HG02678 (cell line): ENCODE measurements around the gene PBX1.

Experiments
- ATAC-seq: cut with Tn5 transposase; IDR thresholded peaks from one replicate; pipeline ENCODE4 v1.9.1; 2021; ENCODE audit warnings: mild to moderate bottlenecking, moderate library complexity; ENCODE audit not compliant: unreplicated experiment

The PBX1 gene

GRCh38 chr1:164563721-164564360, 4.9 kb downstream of the PBX1 start:
- ATAC-seq = no peak

DNA sequence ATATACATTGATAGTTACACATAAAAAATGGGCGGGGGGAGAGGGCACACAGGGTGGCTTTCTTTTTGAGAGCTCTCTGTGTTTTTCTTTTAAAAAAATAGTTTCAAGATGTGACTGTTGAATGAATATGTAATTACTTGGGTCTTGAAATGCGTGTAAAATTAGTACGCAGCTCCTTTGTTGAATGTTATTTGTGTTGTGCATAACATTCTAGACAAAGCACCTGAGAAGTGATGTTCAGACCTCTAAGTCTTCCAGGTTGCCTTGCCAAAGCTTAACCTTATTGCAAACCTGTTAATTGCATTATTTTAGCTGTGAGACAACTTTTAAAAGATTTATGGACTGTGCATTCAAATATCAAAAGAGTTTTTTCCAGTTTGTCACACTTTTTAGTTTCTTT, 5.4 kb downstream of the PBX1 start:
- ATAC-seq = no peak

- no peak for ATAC-seq
Observed at GRCh38 chr1:164565357-164565756, 6.4 kb downstream of the PBX1 start.

- ATAC-seq = no peak
Observed at GRCh38 chr1:164567774-164568173, 8.8 kb downstream of the PBX1 start.

GRCh38 chr1:164569241-164569640, 10.3 kb downstream of the PBX1 start:
- no peak for ATAC-seq

GRCh38 chr1:164569866-164570265, 10.9 kb downstream of the PBX1 start:
- no peak for ATAC-seq

- ATAC-seq = no peak
Observed at GRCh38 chr1:164571333-164571732, 12.3 kb downstream of the PBX1 start.

- ATAC-seq = no peak
Observed at GRCh38 chr1:164575356-164575886, 16.4 kb downstream of the PBX1 start.

DNA sequence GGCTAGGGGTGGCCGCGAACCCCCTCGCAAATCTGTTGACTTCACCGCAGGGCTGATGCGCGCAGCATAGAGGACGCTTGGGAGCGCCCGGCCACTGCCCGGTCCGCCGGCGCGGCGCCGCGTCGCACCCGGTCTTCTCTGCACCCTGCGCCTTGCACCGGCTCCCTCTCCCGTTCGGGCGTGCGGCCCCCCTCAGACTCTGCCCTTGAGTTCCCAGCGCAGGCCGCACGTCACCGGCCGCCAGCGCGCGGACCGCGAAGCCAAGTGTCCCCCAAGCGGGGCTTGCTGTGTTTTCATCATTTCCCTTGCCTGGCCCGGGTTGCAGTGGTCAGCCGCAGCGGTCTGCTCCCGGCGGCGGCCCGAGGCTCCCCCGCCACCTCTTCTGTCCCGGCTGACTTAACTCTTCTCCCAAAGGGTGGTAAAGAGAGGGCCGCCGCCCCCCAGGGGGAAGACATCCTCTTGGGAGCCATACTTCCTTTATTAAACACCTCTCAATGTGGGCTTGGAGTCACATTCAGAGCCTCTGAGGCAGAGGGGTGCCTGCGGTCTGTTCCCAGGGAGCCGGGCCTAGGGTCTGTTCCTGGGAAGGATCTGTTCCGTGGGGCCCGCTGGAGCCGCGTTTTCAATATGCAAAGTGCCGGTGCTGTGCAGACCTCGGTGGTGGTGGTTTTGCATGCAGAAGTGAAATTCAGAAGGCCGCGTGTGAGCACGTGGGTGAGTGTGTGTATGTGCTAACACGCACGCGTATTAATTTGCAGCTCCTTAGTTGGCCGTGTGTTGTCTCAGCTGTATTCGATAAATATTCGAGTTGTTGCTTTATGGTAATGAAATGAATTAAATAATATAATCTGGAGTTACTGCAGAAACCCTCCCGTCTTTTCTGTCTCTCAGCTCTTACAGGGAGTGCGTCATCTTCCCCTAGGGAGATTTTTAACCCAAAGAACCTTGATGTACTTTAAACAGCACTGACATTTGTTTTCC, 17.6 kb downstream of the PBX1 start:
- ATAC-seq = no peak

- ATAC-seq = no peak
Observed at GRCh38 chr1:164577291-164577690, 18.3 kb downstream of the PBX1 start.

- no peak for ATAC-seq
Observed at GRCh38 chr1:164578479-164579200, 19.7 kb downstream of the PBX1 start.

GRCh38 chr1:164579381-164579780, 20.4 kb downstream of the PBX1 start:
- no peak for ATAC-seq

DNA sequence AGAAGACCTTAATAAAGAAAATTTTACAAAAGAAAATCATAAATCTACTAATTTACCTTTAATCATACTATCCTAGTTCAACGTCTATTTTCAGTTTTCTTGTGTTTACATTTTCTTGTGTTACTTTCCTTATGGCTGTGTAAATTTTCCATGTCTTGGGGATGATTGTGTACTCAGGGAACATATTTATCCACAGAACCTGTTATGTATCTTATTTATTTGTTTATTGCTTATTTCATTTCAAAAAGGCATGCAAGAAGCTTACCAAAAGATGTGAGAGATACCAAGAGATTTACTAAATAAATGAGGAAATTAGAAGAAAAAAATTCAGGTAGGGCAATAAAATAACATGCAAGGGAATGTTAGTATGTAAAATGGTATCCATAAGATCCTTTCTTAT, 22.8 kb downstream of the PBX1 start:
- ATAC-seq = no peak

GRCh38 chr1:164583196-164583595, 24.2 kb downstream of the PBX1 start:
- no peak for ATAC-seq

GRCh38 chr1:164583835-164584539, 25.0 kb downstream of the PBX1 start:
- no peak for ATAC-seq

- ATAC-seq = no peak
Observed at GRCh38 chr1:164586591-164586990, 27.6 kb downstream of the PBX1 start.

- ATAC-seq = no peak
Observed at GRCh38 chr1:164587617-164588501, 28.9 kb downstream of the PBX1 start.

GRCh38 chr1:164588516-164589341, 29.7 kb downstream of the PBX1 start:
- ATAC-seq = no peak

DNA sequence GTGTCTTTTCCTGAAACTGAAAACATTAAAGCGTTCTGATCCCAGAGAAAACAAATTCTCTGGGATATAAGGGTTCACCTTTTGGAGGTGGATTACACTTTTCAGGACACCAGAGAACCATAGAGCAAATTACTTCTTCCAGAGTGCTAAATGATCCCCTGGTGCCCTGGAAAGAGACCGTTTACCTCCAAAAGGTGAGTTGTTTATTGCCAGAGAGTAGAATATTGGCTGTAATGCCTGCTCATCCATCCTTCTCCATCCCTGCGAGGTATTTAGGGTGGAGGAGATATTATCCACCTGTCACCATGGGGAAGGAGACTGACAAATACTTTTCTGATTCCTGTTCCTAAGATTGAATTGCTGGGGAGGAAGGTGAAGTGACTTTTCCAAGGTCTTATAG, 30.4 kb downstream of the PBX1 start:
- ATAC-seq = no peak
